Measurements from ENCODE around the gene BICC1.

- TF ChIP-seq CEBPB (IDR thresholded peaks at IDR 0.05; ENCODE audit: low read depth, low read length) (peak; percentile 76), CTCF (conservative IDR thresholded peaks at IDR 0.05; ENCODE audit: low read depth, low read length) (peak; percentile 46), POLR2A (IDR thresholded peaks at IDR 0.05; ENCODE audit: low read depth, low read length) (no peak), SMC3 (IDR thresholded peaks at IDR 0.05; ENCODE audit: low read depth, low read length) (peak; percentile 21; the same call in 1 of the 2 replicates), RFX5 (IDR thresholded peaks at IDR 0.05; ENCODE audit: low read depth, low read length) (no peak), MAFK (IDR thresholded peaks at IDR 0.05; ENCODE audit: low read depth, low read length) (no peak; the same call in 1 of the 2 replicates), BHLHE40 (IDR thresholded peaks at IDR 0.05; ENCODE audit: low read depth, low read length) (peak; percentile 42; the same call in 1 of the 2 replicates), FOS (IDR thresholded peaks at IDR 0.05; ENCODE audit: low read depth, low read length) (no peak), USF2 (IDR thresholded peaks at IDR 0.05; ENCODE audit: low read depth, low read length) (no peak), MXI1 (IDR thresholded peaks at IDR 0.05; ENCODE audit: borderline replicate concordance, low read depth, low read length) (no peak), MAZ (IDR thresholded peaks at IDR 0.05; ENCODE audit: borderline replicate concordance, low read depth, low read length) (no peak), RCOR1 (IDR thresholded peaks at IDR 0.05; ENCODE audit: insufficient replicate concordance, low read length) (no peak), CHD1 (IDR thresholded peaks at IDR 0.05; ENCODE audit: low read depth, low read length) (no peak)
Observed at GRCh38 chr10:58641095-58641531, 128.4 kb downstream of the BICC1 start.

All from IMR-90 (cell line).